Posterior cingulate gyrus (tissue), 11 donors: ENCODE data around the gene RPP21.
A peak's percentile ranks its signal among the peaks of the same experiment; 100 is the strongest.

Experiments
- DNase-seq, 10 donors: peaks; one replicate each; pipeline versions ENCODE4 v3.0.0 to v3.0.0-alpha.2; 2020 to 2021; ENCODE audit warnings: mixed read lengths in 3 of 10
- intact Hi-C: fragments of 100-400 bp; cut with DNase I; formaldehyde crosslinking; loops from one replicate; pipeline ENCODE4 v1.15.1; 2023

RPP21 gene

DNA sequence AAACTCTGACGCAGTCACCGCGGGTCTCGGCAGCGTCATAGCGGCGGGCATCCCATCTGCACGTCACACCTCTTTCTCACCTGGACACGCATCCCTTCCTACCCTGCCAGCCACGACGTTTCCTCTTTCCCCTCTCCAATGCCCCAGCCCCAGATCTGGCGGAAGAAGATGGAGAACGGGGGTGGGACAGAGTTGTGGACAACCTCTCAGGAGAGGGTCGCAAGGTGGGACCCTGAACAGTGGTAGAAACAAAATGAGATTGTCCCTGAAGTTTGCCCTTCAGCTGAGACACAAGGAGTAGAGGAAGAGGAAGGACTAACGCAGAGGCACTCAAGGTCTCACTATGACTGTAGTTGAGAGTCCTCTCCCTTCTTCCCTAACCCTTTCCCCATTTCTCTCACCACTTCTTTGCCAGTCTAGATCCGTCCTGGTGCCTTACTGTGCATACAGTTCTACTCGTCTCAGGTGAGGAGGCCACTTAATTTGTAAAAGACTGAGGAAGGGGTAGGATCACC, 17.7 kb upstream of the RPP21 start:
- intact Hi-C loops: loop anchor here (1.0 to 5.0 kb wide), 3 partner anchors 18 to 265 kb away; partner anchors contain the start of genes POLR1H, RPP21 and TRIM26
- no peak for DNase-seq

DNA sequence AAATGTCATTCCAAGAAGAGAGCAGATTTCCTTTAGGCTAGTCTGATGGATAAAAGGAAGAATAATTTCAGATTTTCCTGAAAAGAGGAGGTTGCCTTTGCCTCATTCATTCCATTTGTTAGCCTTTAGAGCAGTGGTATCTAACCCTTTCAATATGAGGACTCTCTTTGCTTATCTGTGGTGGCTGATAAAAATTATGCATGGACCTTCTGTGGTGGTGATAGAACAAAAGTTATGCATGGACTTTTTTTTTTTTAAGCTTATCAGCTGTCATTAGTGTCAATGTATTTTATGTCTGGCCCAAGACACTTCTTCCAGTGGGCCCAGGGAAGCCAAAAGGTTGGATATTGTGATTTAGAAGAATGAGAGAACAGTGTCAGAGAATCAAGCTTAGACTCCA, 16.6 kb upstream of the RPP21 start:
- intact Hi-C loops: loop anchor here (5.0 kb wide), 2 partner anchors 116 to 266 kb away; partner anchors contain the start of genes POLR1H and TRIM26
- DNase-seq: no peak

DNA sequence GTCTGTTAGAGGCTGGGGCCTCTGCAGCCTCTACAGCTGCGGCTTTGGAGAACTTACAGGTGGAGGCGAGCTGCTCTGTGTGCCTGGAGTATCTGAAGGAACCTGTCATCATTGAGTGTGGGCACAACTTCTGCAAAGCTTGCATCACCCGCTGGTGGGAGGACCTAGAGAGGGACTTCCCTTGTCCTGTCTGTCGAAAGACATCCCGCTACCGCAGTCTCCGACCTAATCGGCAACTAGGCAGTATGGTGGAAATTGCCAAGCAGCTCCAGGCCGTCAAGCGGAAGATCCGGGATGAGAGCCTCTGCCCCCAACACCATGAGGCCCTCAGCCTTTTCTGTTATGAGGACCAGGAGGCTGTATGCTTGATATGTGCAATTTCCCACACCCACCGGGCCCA, 15.6 kb upstream of the RPP21 start:
- DNase-seq: peak in 1 of 10 donors; percentile 68
- intact Hi-C loops: loop anchor here (5.0 kb wide), 2 partner anchors 117 to 267 kb away; partner anchors contain the start of genes POLR1H and TRIM26

DNA sequence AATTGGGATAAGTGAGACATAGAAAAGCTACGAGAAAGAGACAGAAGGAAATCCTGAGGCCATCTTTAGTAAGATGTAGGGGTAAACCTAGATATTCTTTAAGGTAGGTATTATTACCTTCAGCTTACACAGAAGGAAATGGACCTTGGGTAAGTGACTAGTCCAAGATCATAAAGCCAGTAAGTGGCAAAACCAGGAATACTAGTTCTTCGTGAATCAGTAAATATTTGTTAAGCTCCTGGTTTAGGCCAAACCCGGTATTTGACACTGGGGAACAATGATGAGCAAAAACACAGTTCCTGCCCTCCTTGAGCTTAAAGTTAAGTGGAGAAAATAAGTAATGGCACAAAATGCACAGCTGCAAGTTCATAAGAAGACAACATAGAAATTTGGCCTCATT, 13.0 kb upstream of the RPP21 start:
- DNase-seq: no peak

DNA sequence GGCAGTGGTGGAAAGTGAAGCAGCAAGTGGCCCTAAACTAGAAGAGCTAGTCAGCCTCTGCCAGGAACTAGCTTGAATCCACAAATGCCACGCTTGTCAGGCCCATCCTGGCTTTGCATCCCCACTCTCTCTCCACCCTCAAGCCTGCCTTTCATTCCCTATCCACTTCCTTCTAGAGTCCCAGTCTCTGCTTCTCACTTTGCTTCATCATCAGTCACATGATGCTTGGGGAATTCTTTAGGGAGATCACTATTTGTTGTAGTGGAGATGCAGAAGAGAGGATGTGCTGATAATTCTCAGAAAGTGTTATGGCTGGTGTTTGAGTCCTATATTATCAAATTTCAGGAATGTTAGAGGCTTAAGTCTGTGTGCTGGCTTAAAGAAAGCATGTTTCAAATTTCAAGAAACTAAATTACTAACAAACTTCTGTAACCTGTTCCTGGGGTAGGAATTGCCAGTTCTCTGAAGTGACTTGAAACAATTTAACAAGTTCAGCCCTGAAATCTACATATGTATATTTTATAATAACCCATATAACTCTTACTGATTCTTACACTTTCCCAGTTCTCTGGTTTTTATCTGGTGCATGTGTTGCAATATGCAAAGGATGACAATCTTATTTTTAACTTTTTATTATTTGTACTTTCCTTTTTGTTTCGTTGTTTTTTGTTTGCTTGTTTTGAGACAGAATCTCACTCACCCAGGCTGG, 10.7 kb upstream of the RPP21 start:
- intact Hi-C loops: no loop called here
- DNase-seq: no peak

More for the DNA sequence above, 13.0 kb upstream of the RPP21 start:
- intact Hi-C loops: no loop called here

DNA sequence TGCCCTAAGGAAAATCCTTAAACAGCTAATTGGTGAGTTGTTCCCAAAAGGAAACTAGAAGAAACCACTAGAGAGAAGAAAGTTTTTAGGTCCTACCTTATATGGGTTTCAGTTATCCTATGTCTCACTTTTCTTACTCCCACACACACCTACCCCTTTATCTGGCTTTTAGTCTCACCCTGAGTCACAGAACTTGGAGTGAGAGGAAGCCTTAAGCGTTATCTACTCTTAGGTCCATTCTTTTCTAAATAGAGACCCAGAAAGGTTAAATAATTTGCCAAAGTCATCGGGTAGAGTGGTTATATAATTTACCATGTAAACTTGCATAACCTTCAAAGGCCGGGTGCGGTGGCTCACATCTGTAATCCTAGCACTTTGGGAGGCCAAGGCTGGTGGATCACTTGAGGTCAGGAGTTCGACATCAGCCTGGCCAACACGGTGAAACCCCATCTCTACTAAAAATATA, 4.3 kb upstream of the RPP21 start:
- intact Hi-C loops: loop anchor here (5.0 kb wide), 1 partner anchor 342 kb away; no protein-coding TSS in a partner anchor
- DNase-seq: no peak

DNA sequence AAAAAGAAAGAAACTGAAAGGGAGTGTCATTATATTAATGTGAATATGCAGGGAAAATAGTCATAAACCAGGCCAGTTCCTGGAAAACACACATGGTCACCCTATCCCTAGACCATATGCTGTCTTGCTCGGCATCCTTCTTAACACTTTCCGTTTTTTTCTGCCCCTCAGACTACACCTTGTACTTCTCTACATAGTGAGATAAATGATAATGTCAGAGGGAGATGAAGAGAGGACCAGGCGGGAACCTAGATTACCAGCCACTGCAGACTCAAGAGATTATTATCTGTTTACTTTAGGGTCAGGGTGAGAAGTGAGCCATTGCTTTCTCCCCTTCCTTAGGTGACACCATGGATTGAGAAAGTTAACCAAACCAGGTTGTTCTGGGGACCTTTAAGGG, 3.7 kb upstream of the RPP21 start:
- intact Hi-C loops: loop anchor here (5.0 kb wide), 1 partner anchor 341 kb away; no protein-coding TSS in a partner anchor
- no peak for DNase-seq

DNA sequence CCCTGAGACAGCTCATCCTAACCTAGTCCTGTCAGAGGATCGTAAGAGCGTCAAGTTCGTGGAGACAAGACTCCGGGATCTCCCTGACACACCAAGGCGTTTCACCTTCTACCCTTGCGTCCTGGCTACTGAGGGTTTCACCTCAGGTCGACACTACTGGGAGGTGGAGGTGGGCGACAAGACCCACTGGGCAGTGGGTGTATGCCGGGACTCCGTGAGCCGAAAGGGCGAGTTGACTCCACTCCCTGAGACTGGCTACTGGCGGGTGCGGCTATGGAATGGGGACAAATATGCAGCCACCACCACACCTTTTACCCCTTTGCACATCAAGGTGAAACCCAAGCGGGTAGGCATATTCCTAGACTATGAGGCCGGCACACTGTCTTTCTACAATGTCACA, 3.2 kb upstream of the RPP21 start:
- DNase-seq: peak in 1 of 10 donors; percentile 77
- intact Hi-C loops: loop anchor here (5.0 kb wide), 1 partner anchor 341 kb away; no protein-coding TSS in a partner anchor

DNA sequence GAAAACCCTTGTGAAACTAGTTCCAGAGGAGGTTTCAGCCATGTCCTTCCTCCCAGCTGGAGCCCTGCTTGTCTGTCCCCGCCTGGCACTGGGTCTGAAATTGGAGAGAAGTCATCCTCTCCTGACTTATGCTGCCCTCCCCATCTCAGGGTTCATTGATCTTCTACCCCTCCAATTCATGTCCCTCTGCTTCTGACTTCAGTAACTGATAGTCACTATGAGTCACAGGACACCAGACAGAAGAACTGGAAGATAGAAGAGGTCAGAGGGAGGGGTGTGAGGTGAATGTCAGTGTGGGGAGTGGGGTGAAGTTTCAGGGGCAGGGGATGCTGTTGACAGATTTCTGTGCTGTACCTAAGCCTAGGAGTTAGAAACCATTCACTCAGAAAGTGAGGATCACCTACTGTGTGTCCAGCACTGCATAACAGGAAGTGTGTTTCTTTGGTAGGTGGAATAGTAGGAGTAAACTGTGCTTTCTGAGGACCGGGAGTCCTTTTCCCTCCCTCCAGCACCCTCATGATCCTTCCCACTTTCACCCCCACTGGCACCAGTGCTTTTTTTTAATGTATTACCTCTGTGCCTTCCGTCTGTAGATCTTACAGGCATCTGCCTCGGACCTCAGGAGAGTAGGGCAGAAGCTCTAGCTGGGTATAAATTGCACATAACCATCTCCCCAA, 627 bp upstream of the RPP21 start:
- intact Hi-C loops: loop anchor here (5.0 kb wide), 1 partner anchor 338 kb away; no protein-coding TSS in a partner anchor
- DNase-seq: no peak

DNA sequence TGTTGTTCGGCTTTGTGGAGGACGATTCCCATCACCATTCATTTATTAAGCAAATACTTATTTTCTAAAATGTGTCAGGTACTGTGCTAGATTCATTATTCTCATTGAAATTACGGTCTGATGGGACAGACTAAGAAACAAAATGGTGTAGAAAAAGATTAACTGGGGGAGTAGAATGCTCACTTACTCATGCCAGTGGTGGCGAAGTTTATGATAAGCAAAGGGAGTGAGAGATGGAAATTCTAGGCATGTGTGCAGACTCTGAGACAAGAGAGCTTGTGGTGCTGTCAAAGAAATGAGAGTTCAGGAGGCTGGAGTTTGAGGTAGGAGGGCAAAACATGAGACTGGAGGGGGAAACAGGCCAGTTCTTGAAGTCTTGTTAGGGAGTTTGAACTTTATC, 896 bp downstream of the RPP21 start:
- intact Hi-C loops: loop anchor here (1.0 to 5.0 kb wide), 2 partner anchors 19 to 134 kb away; partner anchors contain the start of gene TRIM26
- no peak for DNase-seq

DNA sequence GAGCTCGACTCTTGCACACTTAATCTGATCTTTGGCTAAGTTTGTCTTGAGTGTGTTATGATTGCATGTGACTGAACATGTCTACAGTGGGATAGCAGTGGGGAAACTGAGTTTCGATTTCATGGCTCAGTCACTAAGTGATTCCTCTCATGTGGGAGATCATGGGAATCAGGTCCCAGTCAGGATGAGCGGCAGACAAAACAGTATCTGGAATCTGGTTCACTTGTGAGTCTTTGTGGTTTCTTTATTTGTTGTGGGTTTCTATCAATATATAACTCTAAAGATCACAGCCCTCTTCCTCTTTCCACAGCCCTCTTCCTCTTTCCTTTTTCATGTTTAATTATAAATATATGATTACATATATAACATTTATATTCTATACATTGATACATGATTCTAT, 4.0 kb downstream of the RPP21 start:
- no peak for DNase-seq
- intact Hi-C loops: loop anchor here (5.0 kb wide), 1 partner anchor 137 kb away; the partner anchor contains the start of gene TRIM26

DNA sequence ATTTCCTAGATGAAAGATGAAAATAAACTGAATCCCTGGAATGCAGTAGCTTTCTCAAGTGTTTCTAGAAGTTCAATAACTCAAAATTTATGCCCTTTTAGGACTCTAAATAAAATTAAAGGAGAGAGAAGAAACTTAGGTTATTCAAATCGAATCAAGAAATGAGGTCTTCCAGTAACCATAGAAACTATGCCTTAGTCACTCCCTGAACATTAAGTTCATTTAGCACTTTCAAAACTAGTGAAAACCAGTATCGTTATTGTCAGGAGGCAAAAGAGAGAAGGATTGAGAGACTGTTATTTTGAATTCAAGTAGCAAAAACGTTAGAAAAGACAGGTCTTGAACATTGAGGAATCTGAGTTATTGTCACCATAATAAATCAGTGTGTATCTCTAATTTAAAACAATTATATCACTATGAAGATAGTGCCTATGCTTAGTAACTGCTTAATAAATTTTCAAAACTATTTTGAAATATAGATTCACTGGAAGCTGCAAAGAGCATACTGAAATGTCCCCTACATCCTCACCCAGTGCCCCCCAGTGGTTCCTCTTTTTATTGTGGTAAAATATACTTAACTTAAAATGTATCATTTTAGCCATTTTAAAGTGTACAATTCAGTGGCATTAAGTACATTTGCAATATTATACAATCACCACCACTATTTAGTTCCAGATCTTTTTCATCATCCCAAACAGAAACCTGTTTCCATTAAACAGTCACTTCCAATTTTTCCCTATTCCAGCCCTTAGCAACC, 4.6 kb downstream of the RPP21 start:
- intact Hi-C loops: loop anchor here (5.0 kb wide), 1 partner anchor 137 kb away; the partner anchor contains the start of gene TRIM26

DNA sequence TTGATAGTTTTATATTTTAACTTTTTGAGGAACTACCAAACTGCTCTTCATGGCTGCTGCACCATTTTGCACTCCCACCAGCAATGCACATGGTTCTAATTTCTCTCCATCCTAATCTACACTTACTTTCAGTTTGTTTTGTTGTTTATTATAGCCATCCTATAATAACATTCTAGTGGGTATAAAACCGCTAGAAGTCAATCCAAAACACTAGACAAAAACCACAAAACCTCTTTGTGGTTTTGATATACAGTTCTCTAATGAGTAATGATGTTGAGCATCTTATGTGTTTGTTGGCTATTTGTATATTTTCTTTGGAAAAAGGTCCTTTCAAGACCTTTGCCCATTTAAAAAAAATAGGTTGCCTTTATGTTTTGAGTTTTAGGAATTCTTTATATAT, 5.6 kb downstream of the RPP21 start:
- DNase-seq: no peak
- intact Hi-C loops: no loop called here

More for the DNA sequence above, 4.6 kb downstream of the RPP21 start:
- no peak for DNase-seq

DNA sequence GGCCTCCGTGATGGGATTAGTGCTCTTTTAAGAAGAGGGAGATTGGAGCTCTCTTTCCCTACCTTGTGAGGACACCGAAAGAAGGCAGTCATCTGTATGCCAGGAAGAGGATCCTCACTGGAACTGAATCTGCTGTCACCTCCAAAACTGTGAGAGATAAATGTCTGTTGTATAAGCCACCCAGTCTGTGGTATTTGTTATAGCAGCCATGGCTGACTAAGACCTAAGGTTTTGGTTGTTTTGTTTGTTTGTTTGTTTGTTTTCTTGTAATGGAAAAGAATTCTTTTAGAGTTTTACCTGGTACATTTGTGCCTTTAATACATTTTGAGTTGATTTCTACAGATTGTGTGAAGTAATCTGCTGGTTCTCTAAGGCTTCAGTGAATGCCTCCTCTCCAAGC, 7.6 kb downstream of the RPP21 start:
- intact Hi-C loops: no loop called here
- DNase-seq: no peak

DNA sequence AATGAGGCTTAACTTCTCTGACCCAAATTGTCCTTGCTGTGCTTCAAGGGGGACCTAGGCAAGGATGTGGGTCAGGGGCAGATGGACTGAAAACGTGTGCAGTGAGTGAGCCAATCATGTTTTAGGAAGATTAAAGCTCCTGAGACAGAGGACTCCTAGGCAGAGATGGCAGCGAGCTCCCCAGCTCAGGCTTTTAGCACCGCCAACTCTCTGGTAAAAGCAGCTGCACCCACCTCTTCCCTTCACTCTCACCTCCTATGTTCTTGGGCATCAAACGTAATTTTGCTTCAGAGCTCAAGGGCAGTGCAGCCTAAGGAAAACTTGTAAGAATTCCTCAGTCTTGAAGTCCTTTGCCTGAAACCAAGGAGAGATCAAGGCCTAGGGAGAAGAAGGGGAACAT, 10.3 kb downstream of the RPP21 start:
- no peak for DNase-seq
- intact Hi-C loops: loop anchor here (5.0 kb wide), 1 partner anchor 42 kb away; no protein-coding TSS in a partner anchor

DNA sequence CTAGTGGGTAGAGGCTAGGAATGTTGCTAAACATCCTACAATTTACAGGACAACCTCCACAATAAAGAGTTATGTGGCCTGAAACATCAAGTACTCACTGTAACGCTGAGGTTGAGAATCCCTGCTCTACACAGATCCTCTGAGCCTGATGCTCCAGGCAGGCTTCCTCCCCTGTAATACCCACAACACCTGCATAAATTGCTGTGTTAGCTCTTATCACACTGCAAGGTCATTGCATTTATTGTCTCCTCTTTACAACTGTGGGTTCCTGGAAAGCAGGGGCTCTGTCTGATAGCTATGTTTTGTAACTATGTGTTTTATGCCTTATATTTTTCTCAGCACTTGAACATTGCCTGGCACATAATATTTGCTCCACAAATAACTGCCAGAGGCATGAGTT, 11.6 kb downstream of the RPP21 start:
- intact Hi-C loops: loop anchor here (5.0 kb wide), 1 partner anchor 41 kb away; no protein-coding TSS in a partner anchor
- no peak for DNase-seq

DNA sequence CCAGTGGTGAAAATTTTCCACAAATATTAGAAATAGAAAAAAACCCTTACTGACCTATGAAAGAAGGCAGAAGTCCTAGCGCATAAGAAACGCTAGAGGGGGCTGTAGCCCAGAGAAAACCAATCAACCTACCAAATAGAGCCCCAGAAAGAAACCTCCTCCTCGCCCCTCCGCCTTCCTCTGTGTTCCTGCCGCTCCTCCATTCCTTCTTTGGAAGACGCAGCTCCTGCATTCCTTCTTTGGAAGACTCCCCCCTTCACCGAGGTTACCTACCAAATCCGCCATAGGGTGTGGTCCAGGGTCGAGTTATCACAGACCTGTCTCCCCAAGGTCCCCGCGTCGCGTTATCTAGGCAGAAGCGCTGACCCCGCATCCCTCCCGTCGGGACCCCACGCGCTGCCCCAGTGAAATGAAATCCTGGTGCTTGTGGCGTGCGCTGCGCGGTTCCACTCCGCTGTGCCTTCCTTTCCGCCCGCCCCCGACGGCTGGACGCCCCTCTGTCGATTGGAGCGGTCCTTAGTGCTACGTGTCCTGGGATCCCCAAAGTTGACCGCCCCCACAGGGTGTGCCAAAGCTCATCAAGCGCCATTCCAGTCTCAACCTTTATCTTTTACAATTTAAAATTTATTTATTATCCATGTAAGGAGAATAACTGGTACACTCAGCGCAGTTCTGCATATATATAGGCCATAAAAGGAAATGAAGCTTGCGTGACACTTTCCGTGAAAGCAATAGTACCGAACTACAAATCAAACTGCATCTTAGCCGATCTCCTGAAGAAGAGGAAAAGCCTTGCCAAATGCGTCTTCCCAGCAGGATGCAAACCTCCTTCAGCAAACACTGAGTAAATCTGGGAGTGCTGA, 13.0 kb downstream of the RPP21 start:
- intact Hi-C loops: loop anchor here (5.0 kb wide), 1 partner anchor 39 kb away; no protein-coding TSS in a partner anchor
- peak in 9 of 10 donors; percentile 34 to 94 (median 65) for DNase-seq

DNA sequence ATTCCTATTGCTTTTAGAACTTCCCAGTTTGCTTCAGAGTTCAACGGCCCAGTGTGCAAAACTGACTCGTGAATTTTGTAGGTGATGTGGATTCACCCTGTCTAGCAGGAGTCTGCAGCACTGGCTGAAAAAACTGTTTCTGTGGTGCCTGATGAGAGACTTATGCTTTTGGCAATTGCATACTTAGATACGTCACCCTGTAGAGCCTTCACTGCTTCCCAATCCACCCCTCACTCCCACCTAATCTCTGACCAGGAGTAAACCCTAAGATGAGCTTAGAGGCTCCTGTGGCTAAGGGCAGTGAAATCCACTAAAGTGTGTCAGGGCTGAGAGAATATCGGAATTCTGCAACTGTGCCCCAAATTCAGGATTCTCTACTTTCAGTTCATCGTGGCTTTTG, 14.3 kb downstream of the RPP21 start:
- intact Hi-C loops: loop anchor here (5.0 kb wide), 1 partner anchor 38 kb away; no protein-coding TSS in a partner anchor
- no peak for DNase-seq

DNA sequence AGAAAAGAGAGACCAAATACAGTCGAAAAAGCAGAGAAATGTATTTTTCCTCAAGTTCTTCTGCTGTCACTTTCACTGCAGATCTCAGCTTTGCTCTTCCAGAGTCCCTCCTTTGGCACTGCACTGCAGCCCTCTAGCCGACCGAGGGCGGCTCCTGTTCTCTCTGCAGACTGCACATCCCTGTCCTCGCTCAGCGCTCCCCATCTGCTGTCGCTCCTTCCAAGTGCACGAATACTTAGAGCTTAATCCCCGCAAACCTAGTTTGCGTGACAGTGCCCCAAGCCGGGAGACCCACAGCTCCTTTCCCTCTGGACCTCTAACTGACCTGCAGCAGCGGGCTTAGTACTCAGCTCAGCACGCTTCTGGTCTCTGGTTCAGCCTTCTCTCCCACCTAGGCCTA, 15.2 kb downstream of the RPP21 start:
- DNase-seq: peak in 1 of 10 donors; percentile 73
- intact Hi-C loops: no loop called here
